Type B pancreatic cell (in vitro differentiated cells): ENCODE results near the gene CASP9. TPM values are rescaled to one million over a fixed set of nuclear protein-coding genes. Genes with fewer than 3 reads are reported as not detected.

Experiments used
- DNase-seq: peaks from one replicate; pipeline ENCODE4 v3.0.0; 2021; ENCODE audit warnings: mixed read lengths; ENCODE audit not compliant: unreplicated experiment; ENCODE audit errors: extremely low spot score
- H3K27ac Mint-ChIP-seq: 2 replicates; pipeline ENCODE4 v1.8.0; 2021; ENCODE audit warnings: mild to moderate bottlenecking, mixed read lengths
- H3K27me3 Mint-ChIP-seq: 2 replicates; pipeline ENCODE4 v1.8.0; 2021; ENCODE audit warnings: mixed read lengths
- H3K36me3 Mint-ChIP-seq: 2 replicates; pipeline ENCODE4 v1.8.0; 2021; ENCODE audit warnings: mixed read lengths
- H3K4me1 Mint-ChIP-seq: one replicate; pipeline ENCODE4 v1.8.0; 2021; ENCODE audit warnings: mixed read lengths; ENCODE audit not compliant: unreplicated experiment
- H3K4me3 Mint-ChIP-seq: 2 replicates; pipeline ENCODE4 v1.8.0; 2021; ENCODE audit warnings: mild to moderate bottlenecking, mixed read lengths
- H3K9me3 Mint-ChIP-seq: 2 replicates; pipeline ENCODE4 v1.8.0; 2021; ENCODE audit warnings: mixed read lengths
- CTCF ChIP-seq: fragments of 200-600 bp; sonication (generic); conservative IDR thresholded peaks from 2 replicates; pipeline ENCODE4 v1.5.0; 2021; ENCODE audit warnings: antibody characterized with exemption, mild to moderate bottlenecking
- total RNA-seq: library from RNA; stranded (reverse); gene quantifications from 2 replicates; pipeline ENCODE4 v1.2.1, GENCODE V29; 2021; ENCODE audit warnings: low replicate concordance

CASP9 gene
- total RNA-seq, 1 donor from 2014 or later = 13.5 TPM

GRCh38 chr1:15448877-15449462 is 75.0 kb downstream of the CASP9 start:
- Mint-ChIP-seq H3K27me3 (no peaks in the 10 kb centered on the region), H3K36me3 (no peaks in the 10 kb centered on the region), H3K9me3 (peaks cover 5% of the 10 kb centered on the region), H3K27ac (no peak overlapping the region), H3K4me3 (no peak overlapping the region), H3K4me1 (no peaks in the 10 kb centered on the region)
- DNase-seq = no peak
- no peak for TF ChIP-seq CTCF

- no peaks in the 10 kb centered on the region for H3K27me3 Mint-ChIP-seq
- H3K36me3 Mint-ChIP-seq = no peaks in the 10 kb centered on the region
- no peak for TF ChIP-seq CTCF
- DNase-seq = no peak
- H3K9me3 Mint-ChIP-seq = peaks cover 5% of the 10 kb centered on the region
- H3K4me1 Mint-ChIP-seq = peaks cover 5% of the 10 kb centered on the region
- no peak overlapping the region for H3K4me3 Mint-ChIP-seq
- H3K27ac Mint-ChIP-seq = no peak overlapping the region
These were observed 77.8 kb downstream of the CASP9 start for GRCh38 chr1:15446212-15446611.

GRCh38 chr1:15445390-15446122 is 78.5 kb downstream of the CASP9 start:
- no peak for TF ChIP-seq CTCF
- H3K27ac Mint-ChIP-seq = no peak overlapping the region
- no peak overlapping the region for H3K4me3 Mint-ChIP-seq
- no peak for DNase-seq
- peaks cover 5% of the 10 kb centered on the region for H3K4me1 Mint-ChIP-seq
- H3K9me3 Mint-ChIP-seq = no peaks in the 10 kb centered on the region
- H3K27me3 Mint-ChIP-seq = no peaks in the 10 kb centered on the region
- no peaks in the 10 kb centered on the region for H3K36me3 Mint-ChIP-seq

- Mint-ChIP-seq H3K4me3 (no peak overlapping the region), H3K4me1 (peaks cover 5% of the 10 kb centered on the region)
These were observed 79.3 kb downstream of the CASP9 start for GRCh38 chr1:15444468-15445389.

More at GRCh38 chr1:15444468-15445389, 79.3 kb downstream of the CASP9 start:
- Mint-ChIP-seq H3K36me3 (no peaks in the 10 kb centered on the region), H3K27ac (no peak overlapping the region), H3K27me3 (no peaks in the 10 kb centered on the region), H3K9me3 (no peaks in the 10 kb centered on the region)
- TF ChIP-seq CTCF = no peak
- no peak for DNase-seq
